Astrocyte (in vitro differentiated cells and primary cell): ENCODE results near the gene SUN1. TPM values are rescaled to one million over a fixed set of nuclear protein-coding genes. Genes with fewer than 3 reads are reported as not detected.
"Not testable (repeated sequence)": the region's sequence is repeated elsewhere in the genome, so short reads cannot be mapped to it uniquely, and the experiment has no call there.

Experiments used
- DNase-seq: peaks from one replicate; pipeline ENCODE4 v3.0.0-alpha.2; 2010; ENCODE audit warnings: low read depth
- FAIRE-seq: peaks from 2 replicates; lab custom pipeline; 2011; peaks lifted over from hg19 to GRCh38; lab: Jason Lieb, UNC
- H2AFZ ChIP-seq: 2 replicates; pipeline ENCODE4 v1.6.0; 2012; ENCODE audit warnings: low read depth, low read length, inconsistent platforms
- H3K27ac ChIP-seq: 2 replicates; pipeline ENCODE4 v1.5.1; 2011; ENCODE audit warnings: low read depth, low read length, inconsistent platforms
- H3K27me3 ChIP-seq: 2 replicates; pipeline ENCODE4 v1.6.0; 2011; ENCODE audit warnings: low read length, inconsistent platforms; ENCODE audit not compliant: insufficient read depth
- H3K36me3 ChIP-seq: 2 replicates; pipeline ENCODE4 v1.5.1; 2011; ENCODE audit warnings: low read length, inconsistent platforms; ENCODE audit not compliant: insufficient read depth
- H3K4me1 ChIP-seq: 2 replicates; pipeline ENCODE4 v1.5.1; 2011; ENCODE audit warnings: low read length, inconsistent platforms; ENCODE audit not compliant: insufficient read depth
- H3K4me2 ChIP-seq: 2 replicates; pipeline ENCODE4 v1.6.0; 2012; ENCODE audit warnings: low read length, inconsistent platforms
- H3K4me3 ChIP-seq: 2 replicates; pipeline ENCODE4 v1.5.1; 2011; ENCODE audit warnings: low read depth, mild to moderate bottlenecking, low read length, inconsistent platforms; ENCODE audit not compliant: insufficient read depth
- H3K79me2 ChIP-seq: 2 replicates; pipeline ENCODE4 v1.6.0; 2012; ENCODE audit warnings: mild to moderate bottlenecking, low read length, inconsistent platforms; ENCODE audit not compliant: insufficient read depth
- H3K9ac ChIP-seq: 2 replicates; pipeline ENCODE4 v1.6.0; 2012; ENCODE audit warnings: mild to moderate bottlenecking, low read length, inconsistent platforms
- H3K9me3 ChIP-seq: 2 replicates; pipeline ENCODE4 v1.5.1; 2012; ENCODE audit warnings: low read depth, mild to moderate bottlenecking, low read length, inconsistent platforms; ENCODE audit not compliant: insufficient read depth
- H4K20me1 ChIP-seq: 2 replicates; pipeline ENCODE4 v1.6.0; 2012; ENCODE audit warnings: low read length, inconsistent platforms; ENCODE audit not compliant: insufficient read depth
- H3K27ac Mint-ChIP-seq: one replicate; pipeline ENCODE4 v1.8.0; 2021; ENCODE audit warnings: mild to moderate bottlenecking, mixed read lengths; ENCODE audit not compliant: unreplicated experiment
- H3K27me3 Mint-ChIP-seq: one replicate; pipeline ENCODE4 v1.8.0; 2021; ENCODE audit warnings: low read depth, mixed read lengths; ENCODE audit not compliant: unreplicated experiment
- H3K36me3 Mint-ChIP-seq: one replicate; pipeline ENCODE4 v1.8.0; 2021; ENCODE audit warnings: low read depth, mixed read lengths; ENCODE audit not compliant: unreplicated experiment
- H3K4me1 Mint-ChIP-seq: one replicate; pipeline ENCODE4 v1.8.0; 2021; ENCODE audit warnings: low read depth, mixed read lengths; ENCODE audit not compliant: unreplicated experiment
- H3K4me3 Mint-ChIP-seq: one replicate; pipeline ENCODE4 v1.8.0; 2021; ENCODE audit warnings: mild to moderate bottlenecking, moderate library complexity, mixed read lengths; ENCODE audit not compliant: unreplicated experiment
- H3K9me3 Mint-ChIP-seq: one replicate; pipeline ENCODE4 v1.8.0; 2021; ENCODE audit warnings: mild to moderate bottlenecking, mixed read lengths; ENCODE audit not compliant: unreplicated experiment
- EZH2 ChIP-seq: IDR thresholded peaks from 2 replicates; pipeline ENCODE4 v1.6.1; 2012; ENCODE audit warnings: mild to moderate bottlenecking, low read length, inconsistent platforms; ENCODE audit not compliant: insufficient read depth
- total RNA-seq: library from RNA; stranded (reverse); gene quantifications from 2 replicates; pipeline ENCODE4 v1.2.1, GENCODE V29; 2021
- TF ChIP-seq, protein P1 (sequence below): IDR thresholded peaks from 2 replicates; pipeline ENCODE4 v1.5.1; 2011; ENCODE audit warnings: low read depth, mild to moderate bottlenecking, inconsistent platforms, low read length, moderate library complexity; ENCODE audit not compliant: insufficient read depth

Gene SUN1
- total RNA-seq, 1 donor from 2014 or later: 121 TPM

DNA sequence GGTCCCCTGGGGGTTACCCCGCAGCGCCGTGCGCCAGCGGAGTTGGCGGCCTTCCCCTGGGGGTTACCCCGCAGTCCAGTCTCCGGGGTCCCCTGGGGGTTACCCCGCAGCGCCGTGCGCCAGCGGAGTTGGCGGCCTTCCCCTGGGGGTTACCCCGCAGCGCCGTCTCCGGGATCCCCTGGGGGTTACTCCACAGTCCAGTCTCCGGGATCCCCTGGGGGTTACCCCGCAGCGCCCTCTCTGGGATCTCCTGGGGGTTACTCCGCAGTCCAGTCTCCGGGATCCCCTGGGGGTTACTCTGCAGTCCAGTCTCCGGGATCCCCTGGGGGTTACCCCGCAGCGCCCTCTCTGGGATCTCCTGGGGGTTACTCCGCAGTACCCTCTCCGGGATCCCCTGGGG, 15.5 kb downstream of the SUN1 start:
- H3K4me1 Mint-ChIP-seq, H3K4me2 ChIP-seq, H3K4me3 Mint-ChIP-seq, H3K9ac ChIP-seq, H3K27me3 Mint-ChIP-seq, H3K4me3 ChIP-seq, H3K4me1 ChIP-seq, H3K27ac Mint-ChIP-seq, H3K27ac ChIP-seq, DNase-seq, FAIRE-seq, H3K9me3 ChIP-seq, H3K9me3 Mint-ChIP-seq, H3K27me3 ChIP-seq, H2AFZ ChIP-seq: not testable (repeated sequence)
- H3K36me3 ChIP-seq: peaks cover 22% of the 10 kb centered on the region
- H3K36me3 Mint-ChIP-seq: peaks cover 28% of the 10 kb centered on the region
- peaks cover 35% of the 10 kb centered on the region for H4K20me1 ChIP-seq
- peaks cover 32% of the 10 kb centered on the region for H3K79me2 ChIP-seq

DNA sequence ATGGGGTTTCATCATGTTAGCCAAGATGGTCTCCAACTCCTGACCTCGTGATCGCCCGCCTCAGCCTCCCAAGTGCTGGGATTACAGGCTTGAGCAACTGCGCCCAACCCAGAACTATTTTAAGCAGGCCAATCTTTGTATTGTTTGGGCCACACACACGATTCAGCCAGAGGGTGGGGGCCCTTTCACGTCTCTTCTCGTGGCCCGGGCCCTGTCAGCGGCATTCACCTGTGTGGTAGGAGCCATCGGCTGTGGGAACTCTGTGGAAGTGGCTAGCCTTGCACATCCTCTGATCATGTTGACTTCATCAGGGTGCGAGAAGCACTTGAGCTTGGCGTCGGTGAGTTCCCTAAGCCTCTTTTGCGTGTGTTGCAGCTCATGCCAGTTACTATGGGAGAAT, 16.9 kb downstream of the SUN1 start:
- Mint-ChIP-seq H3K4me3 (no peak overlapping the region), H3K36me3 (peaks cover 23% of the 10 kb centered on the region)
- peaks cover 25% of the 10 kb centered on the region for H3K36me3 ChIP-seq

DNA sequence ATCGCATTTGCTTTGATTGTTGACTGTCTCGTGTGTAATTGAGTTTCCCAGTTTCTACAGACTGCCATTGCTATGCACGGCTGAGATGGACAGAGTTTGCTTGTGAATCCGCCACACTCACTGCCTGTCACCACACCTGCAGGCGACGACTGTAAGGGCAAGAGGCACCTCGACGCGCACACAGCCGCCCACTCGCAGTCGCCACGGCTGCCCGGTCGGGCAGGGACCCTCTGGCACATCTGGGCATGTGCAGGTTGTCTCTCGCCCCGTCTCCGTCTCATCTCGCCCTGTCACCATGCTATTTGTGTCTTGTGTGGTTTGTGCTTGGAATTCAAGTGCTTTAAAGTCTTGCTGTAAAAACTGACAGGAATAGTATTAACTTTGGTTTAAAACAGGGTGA, 17.5 kb downstream of the SUN1 start:
- TF ChIP-seq, protein P1, sequence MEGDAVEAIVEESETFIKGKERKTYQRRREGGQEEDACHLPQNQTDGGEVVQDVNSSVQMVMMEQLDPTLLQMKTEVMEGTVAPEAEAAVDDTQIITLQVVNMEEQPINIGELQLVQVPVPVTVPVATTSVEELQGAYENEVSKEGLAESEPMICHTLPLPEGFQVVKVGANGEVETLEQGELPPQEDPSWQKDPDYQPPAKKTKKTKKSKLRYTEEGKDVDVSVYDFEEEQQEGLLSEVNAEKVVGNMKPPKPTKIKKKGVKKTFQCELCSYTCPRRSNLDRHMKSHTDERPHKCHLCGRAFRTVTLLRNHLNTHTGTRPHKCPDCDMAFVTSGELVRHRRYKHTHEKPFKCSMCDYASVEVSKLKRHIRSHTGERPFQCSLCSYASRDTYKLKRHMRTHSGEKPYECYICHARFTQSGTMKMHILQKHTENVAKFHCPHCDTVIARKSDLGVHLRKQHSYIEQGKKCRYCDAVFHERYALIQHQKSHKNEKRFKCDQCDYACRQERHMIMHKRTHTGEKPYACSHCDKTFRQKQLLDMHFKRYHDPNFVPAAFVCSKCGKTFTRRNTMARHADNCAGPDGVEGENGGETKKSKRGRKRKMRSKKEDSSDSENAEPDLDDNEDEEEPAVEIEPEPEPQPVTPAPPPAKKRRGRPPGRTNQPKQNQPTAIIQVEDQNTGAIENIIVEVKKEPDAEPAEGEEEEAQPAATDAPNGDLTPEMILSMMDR: no peak
- TF ChIP-seq EZH2: no peak
- Mint-ChIP-seq H3K27ac (no peak overlapping the region), H3K27me3 (no peaks in the 10 kb centered on the region), H3K4me3 (no peak overlapping the region), H3K4me1 (no peaks in the 10 kb centered on the region), H3K36me3 (peaks cover 25% of the 10 kb centered on the region), H3K9me3 (peaks cover 3% of the 10 kb centered on the region)
- no peaks in the 10 kb centered on the region for H3K4me1 ChIP-seq
- H3K4me2 ChIP-seq: no peak overlapping the region
- H3K9me3 ChIP-seq: no peaks in the 10 kb centered on the region
- H3K27me3 ChIP-seq: no peaks in the 10 kb centered on the region
- peaks cover 21% of the 10 kb centered on the region for H3K79me2 ChIP-seq
- peaks cover 30% of the 10 kb centered on the region for H4K20me1 ChIP-seq
- H2AFZ ChIP-seq: no peak overlapping the region
- no peak for FAIRE-seq
- no peak for DNase-seq
- no peak overlapping the region for H3K9ac ChIP-seq
- peaks cover 24% of the 10 kb centered on the region for H3K36me3 ChIP-seq
- H3K4me3 ChIP-seq: no peak overlapping the region
- H3K27ac ChIP-seq: no peak overlapping the region

More for the DNA sequence above, 16.9 kb downstream of the SUN1 start:
- Histone ChIP-seq H3K27ac (no peak overlapping the region), H3K9me3 (no peaks in the 10 kb centered on the region), H3K9ac (no peak overlapping the region), H4K20me1 (peaks cover 34% of the 10 kb centered on the region), H3K4me2 (no peak overlapping the region), H2AFZ (no peak overlapping the region), H3K4me3 (no peak overlapping the region), H3K4me1 (no peaks in the 10 kb centered on the region), H3K27me3 (no peaks in the 10 kb centered on the region), H3K79me2 (peaks cover 27% of the 10 kb centered on the region)
- FAIRE-seq (no peak), DNase-seq (no peak)
- Mint-ChIP-seq H3K27ac (no peak overlapping the region), H3K9me3 (peaks cover 3% of the 10 kb centered on the region), H3K27me3 (no peaks in the 10 kb centered on the region), H3K4me1 (no peaks in the 10 kb centered on the region)
- TF ChIP-seq EZH2: no peak
- TF ChIP-seq, protein P1: no peak
